A673 (cell line): ENCODE data around the gene NDRG3. TPM values are rescaled to one million over a fixed set of nuclear protein-coding genes. Genes with fewer than 3 reads are reported as not detected.

Experiments used
- BruUV-seq: library from RNA; stranded (reverse); fragments of 400-500 nt; replicated peaks from 2 replicates; lab custom pipeline; 2021; lab: Mats Ljungman, UMichigan
- CTCF ChIA-PET: fragments of 300-600 bp; sonication (Branson Sonifier 250); formaldehyde crosslinking; loops from one replicate; lab custom pipeline; 2022; ENCODE audit warnings: antibody characterized with exemption; lab: Charles Lee
- POLR2A ChIA-PET: fragments of 300-600 bp; sonication (Branson Sonifier 250); formaldehyde crosslinking; loops from one replicate; lab custom pipeline; 2022; ENCODE audit warnings: antibody characterized with exemption; ENCODE audit not compliant: low non-redundant PET; lab: Charles Lee
- DNase-seq: peaks from one replicate; pipeline ENCODE4 v3.0.0-alpha.2; 2015; ENCODE audit warnings: low spot score
- H3K27ac ChIP-seq: fragments of 200-600 bp; sonication (generic); 2 replicates; pipeline ENCODE4 v1.5.1; 2016; ENCODE audit warnings: mixed run types, low read depth, mild to moderate bottlenecking, mixed read lengths, antibody characterized with exemption, low read length; ENCODE audit not compliant: poor library complexity, severe bottlenecking
- H3K27me3 ChIP-seq: fragments of 200-600 bp; sonication (generic); replicated peaks from 2 replicates; pipeline ENCODE4 v1.6.1; 2017; ENCODE audit warnings: mixed run types, low read depth, mild to moderate bottlenecking, mixed read lengths, antibody characterized with exemption, low read length; ENCODE audit not compliant: insufficient read depth, poor library complexity
- H3K36me3 ChIP-seq: fragments of 200-600 bp; sonication (generic); 2 replicates; pipeline ENCODE4 v1.6.1; 2016; ENCODE audit warnings: mixed run types, mild to moderate bottlenecking, mixed read lengths, antibody characterized with exemption, low read length; ENCODE audit not compliant: insufficient read depth, poor library complexity, severe bottlenecking
- H3K4me1 ChIP-seq: fragments of 200-600 bp; sonication (generic); 2 replicates; pipeline ENCODE4 v1.6.1; 2017; ENCODE audit warnings: mixed run types, mild to moderate bottlenecking, mixed read lengths, antibody characterized with exemption, low read length; ENCODE audit not compliant: insufficient read depth, poor library complexity, severe bottlenecking
- H3K4me3 ChIP-seq: fragments of 200-600 bp; sonication (generic); 2 replicates; pipeline ENCODE4 v1.5.1; 2016; ENCODE audit warnings: low read depth, mixed run types, mild to moderate bottlenecking, mixed read lengths, low read length; ENCODE audit not compliant: poor library complexity, severe bottlenecking
- H3K9me3 ChIP-seq: fragments of 200-600 bp; sonication (generic); 2 replicates; pipeline ENCODE4 v1.6.1; 2016; ENCODE audit warnings: mixed run types, low read depth, mild to moderate bottlenecking, mixed read lengths, antibody characterized with exemption, low read length; ENCODE audit not compliant: poor library complexity, severe bottlenecking
- EZH2 ChIP-seq: fragments of 200-600 bp; sonication (generic); IDR thresholded peaks from 2 replicates; pipeline ENCODE4 v1.6.1; 2017; ENCODE audit warnings: borderline replicate concordance, low read depth, mild to moderate bottlenecking, mixed read lengths, antibody characterized with exemption, low read length; ENCODE audit not compliant: poor library complexity, severe bottlenecking
- intact Hi-C: fragments of 100-400 bp; cut with micrococcal nuclease; formaldehyde crosslinking; loops from one replicate; pipeline ENCODE4 v1.10.0; 2022; ENCODE audit not compliant: unreplicated experiment
- total RNA-seq: library from RNA; stranded (reverse); gene quantifications from 2 replicates; pipeline ENCODE4 v1.2.3, GENCODE V29; 2021
- TF ChIP-seq, protein P1 (sequence below): fragments of 300-800, 200-600 bp; sonication (generic); conservative IDR thresholded peaks from 2 replicates; pipeline ENCODE4 v1.5.1; 2017; ENCODE audit warnings: low read depth, mild to moderate bottlenecking, antibody characterized with exemption, low read length, moderate library complexity, mixed read lengths

The NDRG3 gene
- total RNA-seq, 1 experiment from 2014 or later, result 17.6 TPM

DNA sequence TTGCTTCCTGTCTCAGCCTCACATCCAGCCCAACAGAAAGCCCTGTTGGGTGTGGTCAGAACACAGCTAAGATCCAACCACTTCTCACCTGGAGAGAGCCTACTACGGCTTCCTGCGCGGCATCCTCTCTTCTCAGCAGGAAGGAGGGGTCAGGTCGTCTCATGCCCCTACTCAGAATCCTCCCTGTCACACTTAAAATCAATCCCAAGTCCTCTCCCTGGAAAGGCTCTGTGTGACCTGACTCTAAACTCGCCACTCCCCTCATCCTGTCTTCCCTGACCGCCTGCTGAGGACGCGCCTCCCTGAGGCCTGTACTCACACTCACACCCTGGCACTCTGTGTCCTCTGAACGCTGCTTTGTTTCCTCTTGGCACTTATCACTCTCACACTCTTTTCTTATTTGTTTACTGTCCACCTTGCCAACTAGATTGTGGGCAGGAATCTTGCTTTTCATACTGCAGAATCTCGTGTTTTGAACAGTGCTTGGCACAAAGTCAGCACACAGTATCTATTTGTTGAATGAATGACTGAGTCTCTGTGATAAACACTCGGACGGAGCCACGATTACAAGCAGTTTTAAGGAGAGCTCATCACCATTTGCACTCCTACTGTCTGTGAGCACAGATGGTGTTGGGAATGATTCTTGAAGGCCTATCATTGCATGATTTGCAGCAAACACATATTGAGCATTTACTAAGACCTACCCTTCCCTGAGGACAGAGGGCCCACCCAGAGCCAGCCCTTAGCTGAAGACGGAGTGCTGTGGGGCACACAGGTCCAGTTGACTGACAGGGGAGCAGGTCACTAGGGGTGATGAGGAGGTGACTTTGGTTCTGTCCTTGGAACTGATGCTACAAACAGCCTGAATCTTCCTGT, 121.6 kb downstream of the NDRG3 start:
- Histone ChIP-seq H3K27ac (no peak overlapping the region), H3K36me3 (no peaks in the 10 kb centered on the region), H3K4me3 (no peak overlapping the region), H3K27me3 (no peaks in the 10 kb centered on the region), H3K9me3 (no peaks in the 10 kb centered on the region), H3K4me1 (no peaks in the 10 kb centered on the region)
- ChIA-PET CTCF (no interaction called here), POLR2A (no interaction called here)
- DNase-seq, result no peak
- no peak for TF ChIP-seq EZH2
- TF ChIP-seq, protein P1, sequence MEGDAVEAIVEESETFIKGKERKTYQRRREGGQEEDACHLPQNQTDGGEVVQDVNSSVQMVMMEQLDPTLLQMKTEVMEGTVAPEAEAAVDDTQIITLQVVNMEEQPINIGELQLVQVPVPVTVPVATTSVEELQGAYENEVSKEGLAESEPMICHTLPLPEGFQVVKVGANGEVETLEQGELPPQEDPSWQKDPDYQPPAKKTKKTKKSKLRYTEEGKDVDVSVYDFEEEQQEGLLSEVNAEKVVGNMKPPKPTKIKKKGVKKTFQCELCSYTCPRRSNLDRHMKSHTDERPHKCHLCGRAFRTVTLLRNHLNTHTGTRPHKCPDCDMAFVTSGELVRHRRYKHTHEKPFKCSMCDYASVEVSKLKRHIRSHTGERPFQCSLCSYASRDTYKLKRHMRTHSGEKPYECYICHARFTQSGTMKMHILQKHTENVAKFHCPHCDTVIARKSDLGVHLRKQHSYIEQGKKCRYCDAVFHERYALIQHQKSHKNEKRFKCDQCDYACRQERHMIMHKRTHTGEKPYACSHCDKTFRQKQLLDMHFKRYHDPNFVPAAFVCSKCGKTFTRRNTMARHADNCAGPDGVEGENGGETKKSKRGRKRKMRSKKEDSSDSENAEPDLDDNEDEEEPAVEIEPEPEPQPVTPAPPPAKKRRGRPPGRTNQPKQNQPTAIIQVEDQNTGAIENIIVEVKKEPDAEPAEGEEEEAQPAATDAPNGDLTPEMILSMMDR, result no peak
- intact Hi-C loops, result no loop called here
- no TSS peak for BruUV-seq

DNA sequence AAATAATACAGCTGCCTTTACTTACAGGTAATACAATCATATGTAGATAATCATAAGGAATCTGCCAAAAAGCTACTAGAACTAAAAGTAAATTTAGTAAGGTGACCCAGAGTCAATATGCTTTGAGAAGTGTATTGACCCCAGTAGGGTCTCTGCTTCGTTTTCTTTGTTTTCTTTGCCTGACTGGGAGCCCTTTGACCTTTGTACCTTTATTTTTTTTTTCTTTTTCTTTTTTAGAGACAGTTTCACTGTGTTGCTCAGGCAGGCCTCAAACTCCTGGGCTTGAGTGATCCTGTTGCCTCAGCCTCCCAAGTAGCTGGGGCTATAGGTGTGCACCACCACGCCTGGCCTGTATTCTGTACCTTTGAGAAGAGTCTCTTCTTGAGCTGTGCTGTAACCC, 122.4 kb downstream of the NDRG3 start:
- no peaks in the 10 kb centered on the region for H3K9me3 ChIP-seq
- intact Hi-C loops, result no loop called here
- ChIA-PET CTCF (no interaction called here), POLR2A (no interaction called here)
- H3K4me3 ChIP-seq, result no peak overlapping the region
- no TSS peak for BruUV-seq
- H3K27ac ChIP-seq, result no peak overlapping the region
- no peak for TF ChIP-seq EZH2
- TF ChIP-seq, protein P1, result no peak
- no peak for DNase-seq
- H3K36me3 ChIP-seq, result no peaks in the 10 kb centered on the region
- no peaks in the 10 kb centered on the region for H3K4me1 ChIP-seq
- no peaks in the 10 kb centered on the region for H3K27me3 ChIP-seq

DNA sequence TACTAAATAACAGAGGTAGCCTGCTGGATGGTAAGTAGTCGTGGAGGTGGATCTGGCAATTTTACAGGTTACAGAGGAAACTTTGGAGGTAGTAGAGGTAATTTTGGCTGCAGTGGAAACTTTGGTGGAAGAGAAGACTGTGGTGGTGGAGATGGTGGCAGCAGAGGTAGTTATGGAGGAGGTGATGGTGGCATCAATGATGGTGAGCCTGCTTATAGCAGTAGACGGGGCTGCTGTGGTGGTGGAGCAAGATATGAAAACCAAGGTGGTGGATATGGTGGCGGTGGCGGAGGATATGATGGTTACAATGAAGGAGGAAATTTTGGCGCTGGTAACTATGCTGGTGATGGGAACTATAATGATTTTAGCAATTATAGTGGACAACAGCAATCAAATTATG, 125.0 kb downstream of the NDRG3 start:
- Histone ChIP-seq H3K9me3 (no peaks in the 10 kb centered on the region), H3K4me1 (no peaks in the 10 kb centered on the region), H3K4me3 (no peak overlapping the region), H3K27me3 (no peaks in the 10 kb centered on the region), H3K36me3 (no peaks in the 10 kb centered on the region), H3K27ac (no peak overlapping the region)
- no peak for DNase-seq
- ChIA-PET CTCF (interaction anchor here (0.6 kb wide), 1 partner anchor 73 kb away, joined by 4 read pairs; no protein-coding TSS in a partner anchor), POLR2A (no interaction called here)
- intact Hi-C loops, result no loop called here
- no peak for TF ChIP-seq EZH2
- TF ChIP-seq, protein P1, result no peak
- BruUV-seq, result no TSS peak
